OCI-LY7 (cell line): Measurements from ENCODE around the gene TTYH1. TPM values are rescaled to one million over a fixed set of nuclear protein-coding genes. Genes with fewer than 3 reads are reported as not detected.

Experiments used
- BruUV-seq: library from RNA; stranded (reverse); fragments of 400-500 nt; replicated peaks from 2 replicates; lab custom pipeline; 2021; lab: Mats Ljungman, UMichigan
- CTCF ChIA-PET: fragments of 300-600 bp; sonication (Branson Sonifier 250); formaldehyde crosslinking; loops from one replicate; lab custom pipeline; 2022; ENCODE audit warnings: antibody characterized with exemption; ENCODE audit not compliant: unreplicated experiment; lab: Charles Lee
- POLR2A ChIA-PET: fragments of 300-600 bp; sonication (Branson Sonifier 250); formaldehyde crosslinking; loops from one replicate; lab custom pipeline; 2022; ENCODE audit warnings: antibody characterized with exemption; lab: Charles Lee
- DNase-seq: peaks from one replicate; pipeline ENCODE4 v3.0.0-alpha.2; 2015; ENCODE audit warnings: low spot score
- H2AFZ ChIP-seq: fragments of 200-600 bp; sonication (generic), shearing (Covaris generic); 2 replicates; pipeline ENCODE4 v1.6.1; 2014; ENCODE audit warnings: mild to moderate bottlenecking, antibody characterized with exemption, low read length, moderate library complexity
- H3K27ac ChIP-seq: fragments of 200-600 bp; sonication (generic); 2 replicates; pipeline ENCODE4 v1.5.1; 2014; ENCODE audit warnings: mixed run types, low read depth, mild to moderate bottlenecking, moderate library complexity, low read length, inconsistent platforms; ENCODE audit not compliant: poor library complexity, severe bottlenecking
- H3K36me3 ChIP-seq: fragments of 200-600 bp; sonication (generic); 2 replicates; pipeline ENCODE4 v1.6.1; 2014; ENCODE audit warnings: mild to moderate bottlenecking, antibody characterized with exemption, low read length, moderate library complexity, mixed read lengths; ENCODE audit not compliant: insufficient read depth
- H3K4me1 ChIP-seq: fragments of 200-600 bp; sonication (generic); 2 replicates; pipeline ENCODE4 v1.5.1; 2014; ENCODE audit warnings: mild to moderate bottlenecking, low read length; ENCODE audit not compliant: insufficient read depth, poor library complexity, severe bottlenecking
- H3K4me2 ChIP-seq: fragments of 200-600 bp; sonication (generic); 2 replicates; pipeline ENCODE4 v1.6.1; 2014; ENCODE audit warnings: mild to moderate bottlenecking, low read length
- H3K4me3 ChIP-seq: fragments of 200-600 bp; sonication (generic); 2 replicates; pipeline ENCODE4 v1.5.1; 2014; ENCODE audit warnings: mild to moderate bottlenecking, low read depth, low read length; ENCODE audit not compliant: poor library complexity, severe bottlenecking
- H3K79me2 ChIP-seq: fragments of 200-600 bp; sonication (generic); 2 replicates; pipeline ENCODE4 v1.6.1; 2016; ENCODE audit warnings: low read depth, mild to moderate bottlenecking, low read length, moderate library complexity, mixed read lengths; ENCODE audit not compliant: insufficient read depth
- H3K9me2 ChIP-seq: fragments of 200-600 bp; sonication (generic); 2 replicates; pipeline ENCODE4 v1.6.1; 2016; ENCODE audit warnings: mild to moderate bottlenecking, low read length, mixed read lengths; ENCODE audit not compliant: insufficient read depth
- H3K9me3 ChIP-seq: fragments of 200-600 bp; sonication (generic); 2 replicates; pipeline ENCODE4 v1.6.1; 2014; ENCODE audit warnings: mild to moderate bottlenecking, mixed run types, low read length, mixed read lengths
- H4K20me1 ChIP-seq: fragments of 200-600 bp; sonication (generic); 2 replicates; pipeline ENCODE4 v1.6.1; 2014; ENCODE audit warnings: mild to moderate bottlenecking, antibody characterized with exemption, low read length, moderate library complexity, mixed read lengths; ENCODE audit not compliant: insufficient read depth
- CTCF ChIP-seq: fragments of 200-600 bp; sonication (generic); conservative IDR thresholded peaks from 2 replicates; pipeline ENCODE4 v1.5.1; 2014; ENCODE audit warnings: mild to moderate bottlenecking, antibody characterized with exemption, low read length, moderate library complexity, mixed read lengths
- EZH2phosphoT487 ChIP-seq: fragments of 200-600 bp; sonication (generic); IDR thresholded peaks from 2 replicates; pipeline ENCODE4 v1.6.1; 2018; ENCODE audit warnings: low read depth, borderline replicate concordance, mild to moderate bottlenecking, mixed run types, antibody characterized with exemption, low read length, moderate library complexity, mixed read lengths
- intact Hi-C: fragments of 100-400 bp; cut with micrococcal nuclease; formaldehyde crosslinking; loops from one replicate; pipeline ENCODE4 v1.10.0; 2022; ENCODE audit not compliant: unreplicated experiment
- total RNA-seq, 2 experiments: library from RNA; depleted of rRNA in 1 of 2; stranded (reverse); fragments of >200 nt in 1 of 2; shearing (Covaris generic) in 1 of 2; gene quantifications; 2 replicates each; pipeline ENCODE4 v1.2.3, GENCODE V29; 2014 to 2022

TTYH1 gene
- total RNA-seq, 2 experiments from 2014 or later: 0.53 TPM; not detected in 1

GRCh38 chr19:54411033-54411432, 4.2 kb upstream of the TTYH1 start:
- CTCF ChIA-PET: no interaction called here

DNA sequence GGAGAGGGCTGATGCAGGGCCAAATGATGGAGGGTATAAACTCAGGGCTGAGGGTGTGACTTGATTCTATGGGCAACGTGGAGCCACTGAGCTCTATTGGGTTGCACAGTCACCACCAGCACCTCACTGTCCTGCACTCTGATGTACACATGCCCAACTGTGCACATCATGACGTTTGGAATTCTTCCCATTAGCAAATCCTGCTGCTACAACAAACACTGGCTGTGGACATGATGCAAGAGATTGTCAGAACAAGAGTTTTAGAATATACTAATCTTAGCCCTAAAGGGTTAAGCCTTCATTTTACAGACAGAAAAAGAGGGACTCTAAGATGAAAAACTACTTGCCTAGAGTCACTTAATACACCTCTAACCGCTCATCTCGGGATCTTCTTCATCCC, 2.4 kb upstream of the TTYH1 start:
- peaks cover 2% of the 10 kb centered on the region for H3K4me1 ChIP-seq
- H3K36me3 ChIP-seq: no peaks in the 10 kb centered on the region
- no peak overlapping the region for H3K4me2 ChIP-seq
- no peak overlapping the region for H3K4me3 ChIP-seq
- ChIA-PET CTCF (no interaction called here), POLR2A (no interaction called here)
- intact Hi-C loops: no loop called here
- no peaks in the 10 kb centered on the region for H4K20me1 ChIP-seq
- no peak overlapping the region for H3K27ac ChIP-seq
- no peaks in the 10 kb centered on the region for H3K79me2 ChIP-seq
- H3K9me2 ChIP-seq: no peaks in the 10 kb centered on the region
- DNase-seq: no peak
- TF ChIP-seq CTCF: no peak
- no peak for TF ChIP-seq EZH2phosphoT487
- peaks cover 4% of the 10 kb centered on the region; the same call in 1 of the 2 replicates for H3K9me3 ChIP-seq
- no TSS peak for BruUV-seq
- no peak overlapping the region for H2AFZ ChIP-seq

More at GRCh38 chr19:54411033-54411432, 4.2 kb upstream of the TTYH1 start:
- intact Hi-C loops: no loop called here
- no peaks in the 10 kb centered on the region for H3K9me2 ChIP-seq
- H3K4me1 ChIP-seq: no peaks in the 10 kb centered on the region
- H3K27ac ChIP-seq: no peak overlapping the region
- H3K9me3 ChIP-seq: peaks cover 10% of the 10 kb centered on the region; the same call in 1 of the 2 replicates
- no peaks in the 10 kb centered on the region for H4K20me1 ChIP-seq
- no peak for TF ChIP-seq CTCF
- no peak for TF ChIP-seq EZH2phosphoT487
- no peaks in the 10 kb centered on the region for H3K79me2 ChIP-seq
- H3K4me2 ChIP-seq: no peak overlapping the region
- BruUV-seq: no TSS peak
- DNase-seq: no peak
- H2AFZ ChIP-seq: no peak overlapping the region
- POLR2A ChIA-PET: no interaction called here
- H3K36me3 ChIP-seq: no peaks in the 10 kb centered on the region
- H3K4me3 ChIP-seq: no peak overlapping the region

DNA sequence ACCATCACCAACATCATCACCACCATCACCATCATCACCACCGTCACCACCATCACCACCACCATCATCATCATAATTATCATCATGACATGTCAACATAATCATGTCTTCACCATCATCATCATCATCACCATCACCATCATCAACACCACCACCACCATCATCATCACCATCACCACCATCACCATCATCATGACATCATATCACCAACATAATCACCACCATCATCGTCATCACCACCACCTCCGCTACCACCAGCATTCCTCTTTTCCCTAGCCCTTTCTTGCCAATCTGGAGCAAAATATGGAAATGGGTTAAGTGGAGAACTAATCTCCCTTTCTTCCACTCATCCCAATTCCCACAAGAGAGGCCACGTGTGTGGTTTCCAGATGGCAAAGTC, 1.1 kb upstream of the TTYH1 start:
- DNase-seq: no peak
- POLR2A ChIA-PET: no interaction called here
- H3K27ac ChIP-seq: no peak overlapping the region
- H3K36me3 ChIP-seq: no peaks in the 10 kb centered on the region
- no peak overlapping the region for H2AFZ ChIP-seq
- CTCF ChIA-PET: no interaction called here
- no peaks in the 10 kb centered on the region for H4K20me1 ChIP-seq
- no peak for TF ChIP-seq CTCF
- no peak for TF ChIP-seq EZH2phosphoT487
- no peaks in the 10 kb centered on the region for H3K79me2 ChIP-seq
- BruUV-seq: no TSS peak
- peaks cover 9% of the 10 kb centered on the region for H3K4me1 ChIP-seq
- H3K9me2 ChIP-seq: no peaks in the 10 kb centered on the region
- no peaks in the 10 kb centered on the region for H3K9me3 ChIP-seq
- H3K4me3 ChIP-seq: no peak overlapping the region
- H3K4me2 ChIP-seq: no peak overlapping the region
- intact Hi-C loops: no loop called here
